ENCODE measurements around the gene DLL1.

The DLL1 gene

GRCh38 chr6:170254315-170255213, 36.3 kb downstream of the DLL1 start:
- DNase-seq (ENCODE audit: low spot score) = no peak
- H3K27ac ChIP-seq = no peak overlapping the region
- no peak overlapping the region for H3K4me3 ChIP-seq
- no peak for TF ChIP-seq CTCF (IDR thresholded peaks at IDR 0.05)

GRCh38 chr6:170253910-170254269, 37.0 kb downstream of the DLL1 start:
- Histone ChIP-seq H3K4me3 (no peak overlapping the region), H3K27ac (no peak overlapping the region)
- TF ChIP-seq CTCF (IDR thresholded peaks at IDR 0.05) = no peak
- DNase-seq (ENCODE audit: low spot score) = no peak

- TF ChIP-seq CTCF (IDR thresholded peaks at IDR 0.05) = no peak
- H3K4me3 ChIP-seq = no peak overlapping the region
- H3K27ac ChIP-seq = no peak overlapping the region
- DNase-seq (ENCODE audit: low spot score) = no peak
Measured at GRCh38 chr6:170253226-170253909, 37.5 kb downstream of the DLL1 start.

GRCh38 chr6:170251776-170252571, 38.9 kb downstream of the DLL1 start:
- TF ChIP-seq CTCF (IDR thresholded peaks at IDR 0.05) = no peak
- DNase-seq (ENCODE audit: low spot score) = no peak
- no peak overlapping the region for H3K27ac ChIP-seq
- no peak overlapping the region for H3K4me3 ChIP-seq

GRCh38 chr6:170250981-170251775, 39.7 kb downstream of the DLL1 start:
- H3K27ac ChIP-seq = no peak overlapping the region

More at GRCh38 chr6:170250981-170251775, 39.7 kb downstream of the DLL1 start:
- DNase-seq (ENCODE audit: low spot score) = no peak
- H3K4me3 ChIP-seq = no peak overlapping the region
- no peak for TF ChIP-seq CTCF (IDR thresholded peaks at IDR 0.05)

All from coronary artery (tissue), 2 donors.